Mesothelial cell of epicardium (in vitro differentiated cells): ENCODE data around the gene ANKRD24. TPM values are rescaled to one million over a fixed set of nuclear protein-coding genes. Genes with fewer than 3 reads are reported as not detected.
"Not testable (repeated sequence)": the region's sequence is repeated elsewhere in the genome, so short reads cannot be mapped to it uniquely, and the experiment has no call there.

Source experiments
- DNase-seq, 2 experiments: peaks; one replicate each; pipeline ENCODE4 v3.0.0; 2021; ENCODE audit warnings: low spot score in 2 of 2; ENCODE audit not compliant: unreplicated experiment in 2 of 2
- H3K27ac Mint-ChIP-seq: 2 replicates; pipeline ENCODE4 v1.8.0; 2021; ENCODE audit warnings: mixed read lengths
- H3K27me3 Mint-ChIP-seq: 2 replicates; pipeline ENCODE4 v1.8.0; 2021; ENCODE audit warnings: low read depth, mixed read lengths
- H3K36me3 Mint-ChIP-seq: 2 replicates; pipeline ENCODE4 v1.8.0; 2021; ENCODE audit warnings: mixed read lengths
- H3K4me1 Mint-ChIP-seq: 2 replicates; pipeline ENCODE4 v1.8.0; 2021; ENCODE audit warnings: mixed read lengths
- H3K4me3 Mint-ChIP-seq: 2 replicates; pipeline ENCODE4 v1.8.0; 2021; ENCODE audit warnings: mild to moderate bottlenecking, moderate library complexity, mixed read lengths
- H3K9me3 Mint-ChIP-seq: 2 replicates; pipeline ENCODE4 v1.8.0; 2021; ENCODE audit warnings: mixed read lengths
- total RNA-seq: library from RNA; stranded (reverse); gene quantifications from 3 replicates; pipeline ENCODE4 v1.2.1, GENCODE V29; 2021
- TF ChIP-seq, protein P1 (sequence below): fragments of 200-600 bp; sonication (generic); IDR thresholded peaks from one replicate; pipeline ENCODE4 v1.5.0; 2021; ENCODE audit warnings: antibody characterized with exemption; ENCODE audit not compliant: unreplicated experiment

Gene ANKRD24
- total RNA-seq, 1 donor from 2014 or later: 0.98 TPM

DNA sequence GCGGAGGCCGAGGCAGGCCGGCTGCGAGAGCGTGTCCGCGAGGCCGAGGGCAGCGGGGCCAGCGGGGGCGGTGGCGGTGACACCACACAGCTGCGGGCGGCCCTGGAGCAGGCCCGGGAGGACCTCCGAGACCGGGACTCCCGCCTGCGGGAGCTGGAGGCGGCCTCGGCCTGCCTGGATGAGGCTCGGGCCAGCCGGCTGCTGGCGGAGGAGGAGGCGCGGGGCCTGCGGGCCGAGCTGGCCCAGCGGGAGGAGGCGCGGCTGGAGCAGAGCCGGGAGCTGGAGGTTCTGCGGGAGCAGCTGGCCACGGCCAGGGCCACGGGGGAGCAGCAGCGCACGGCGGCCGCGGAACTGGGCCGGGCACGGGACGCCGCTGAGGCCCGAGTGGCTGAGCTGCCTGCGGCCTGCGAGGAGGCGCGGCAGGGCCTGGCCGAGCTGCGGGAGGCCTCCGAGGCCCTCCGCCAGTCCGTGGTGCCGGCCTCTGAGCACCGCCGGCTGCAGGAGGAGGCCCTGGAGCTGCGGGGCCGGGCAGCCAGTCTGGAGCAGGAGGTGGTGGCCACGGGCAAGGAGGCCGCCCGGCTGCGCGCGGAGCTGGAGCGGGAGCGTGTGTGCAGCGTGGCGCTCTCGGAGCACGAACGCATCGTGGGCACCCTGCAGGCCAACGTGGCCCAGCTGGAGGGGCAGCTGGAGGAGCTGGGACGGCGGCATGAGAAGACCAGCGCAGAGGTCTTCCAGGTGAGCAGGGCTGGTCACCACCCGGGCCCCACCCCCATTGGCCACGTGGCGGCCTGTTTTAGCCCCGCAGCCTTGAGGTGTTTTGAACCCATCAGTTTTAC lies 35.2 kb downstream of the ANKRD24 start:
- Mint-ChIP-seq H3K4me3 (no peak overlapping the region), H3K27ac (no peak overlapping the region), H3K4me1 (no peaks in the 10 kb centered on the region), H3K9me3 (no peaks in the 10 kb centered on the region), H3K36me3 (no peaks in the 10 kb centered on the region), H3K27me3 (peaks cover 20% of the 10 kb centered on the region)
- no peak for DNase-seq
- TF ChIP-seq, protein P1, sequence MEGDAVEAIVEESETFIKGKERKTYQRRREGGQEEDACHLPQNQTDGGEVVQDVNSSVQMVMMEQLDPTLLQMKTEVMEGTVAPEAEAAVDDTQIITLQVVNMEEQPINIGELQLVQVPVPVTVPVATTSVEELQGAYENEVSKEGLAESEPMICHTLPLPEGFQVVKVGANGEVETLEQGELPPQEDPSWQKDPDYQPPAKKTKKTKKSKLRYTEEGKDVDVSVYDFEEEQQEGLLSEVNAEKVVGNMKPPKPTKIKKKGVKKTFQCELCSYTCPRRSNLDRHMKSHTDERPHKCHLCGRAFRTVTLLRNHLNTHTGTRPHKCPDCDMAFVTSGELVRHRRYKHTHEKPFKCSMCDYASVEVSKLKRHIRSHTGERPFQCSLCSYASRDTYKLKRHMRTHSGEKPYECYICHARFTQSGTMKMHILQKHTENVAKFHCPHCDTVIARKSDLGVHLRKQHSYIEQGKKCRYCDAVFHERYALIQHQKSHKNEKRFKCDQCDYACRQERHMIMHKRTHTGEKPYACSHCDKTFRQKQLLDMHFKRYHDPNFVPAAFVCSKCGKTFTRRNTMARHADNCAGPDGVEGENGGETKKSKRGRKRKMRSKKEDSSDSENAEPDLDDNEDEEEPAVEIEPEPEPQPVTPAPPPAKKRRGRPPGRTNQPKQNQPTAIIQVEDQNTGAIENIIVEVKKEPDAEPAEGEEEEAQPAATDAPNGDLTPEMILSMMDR: no peak

DNA sequence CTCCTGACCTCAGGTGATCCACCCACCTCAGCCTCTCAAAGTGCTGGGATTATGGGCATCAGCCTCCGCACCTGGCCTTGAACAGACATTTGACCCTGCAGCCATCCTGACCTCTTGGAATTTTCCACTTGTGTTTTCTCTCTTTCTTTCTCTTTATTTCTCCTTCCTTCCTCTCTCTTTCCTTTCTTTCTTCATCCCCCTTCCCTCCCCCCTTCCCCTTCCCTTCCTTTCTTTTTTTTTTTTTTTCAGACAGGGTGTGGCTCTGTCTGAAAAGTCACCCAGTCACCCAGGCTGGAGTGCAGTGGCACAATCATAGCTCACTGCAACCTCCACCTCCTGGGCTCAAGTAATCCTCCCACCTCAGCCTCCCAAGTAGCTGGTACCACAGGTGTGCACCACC lies 36.0 kb downstream of the ANKRD24 start:
- DNase-seq, H3K36me3 Mint-ChIP-seq, H3K27ac Mint-ChIP-seq, H3K9me3 Mint-ChIP-seq, H3K4me3 Mint-ChIP-seq, H3K4me1 Mint-ChIP-seq: not testable (repeated sequence)
- H3K27me3 Mint-ChIP-seq: peaks cover 11% of the 10 kb centered on the region

DNA sequence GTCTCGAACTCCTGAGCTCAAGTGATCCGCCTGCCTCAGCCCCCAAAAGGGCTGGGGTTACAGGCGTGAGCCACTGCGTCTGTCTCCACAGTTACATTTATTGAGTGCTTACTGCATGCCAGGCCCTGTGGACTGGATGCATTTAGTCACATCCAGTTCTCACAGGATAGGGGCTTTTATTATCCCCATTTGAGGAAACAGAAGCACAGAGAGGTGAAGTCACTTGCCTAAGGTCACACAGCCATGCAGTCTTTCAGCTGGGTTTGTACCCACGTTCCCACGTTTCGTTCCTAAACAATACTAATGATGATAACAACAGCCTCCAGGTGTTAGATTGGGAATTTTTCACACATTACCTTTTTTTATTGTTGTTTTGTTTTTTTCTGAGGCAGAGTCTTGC lies 37.7 kb downstream of the ANKRD24 start:
- TF ChIP-seq, protein P1: no peak
- H3K36me3 Mint-ChIP-seq: no peaks in the 10 kb centered on the region
- H3K4me1 Mint-ChIP-seq: no peaks in the 10 kb centered on the region

DNA sequence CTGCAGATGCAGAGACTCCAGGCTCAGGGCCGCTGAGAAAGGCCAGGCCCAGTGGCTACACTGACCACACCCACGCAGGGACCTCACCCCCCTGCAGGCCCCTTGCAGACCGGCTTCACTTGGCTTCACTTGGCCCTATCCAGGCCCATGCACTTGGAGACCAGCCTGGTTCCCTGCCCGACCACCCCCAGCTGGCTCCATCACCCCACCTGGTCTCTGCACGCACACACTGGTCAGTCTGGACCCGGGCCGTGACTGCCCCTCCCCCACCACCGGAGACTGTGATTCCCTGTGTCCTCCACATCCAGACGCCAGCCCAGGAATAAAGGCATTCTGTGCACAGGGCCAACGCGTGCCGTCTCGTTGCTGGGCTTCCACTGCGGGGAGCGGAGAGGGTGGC lies 42.0 kb downstream of the ANKRD24 start:
- Mint-ChIP-seq H3K36me3 (no peaks in the 10 kb centered on the region), H3K27ac (no peak overlapping the region), H3K4me3 (no peak overlapping the region), H3K4me1 (no peaks in the 10 kb centered on the region), H3K9me3 (no peaks in the 10 kb centered on the region), H3K27me3 (peaks cover 4% of the 10 kb centered on the region)
- TF ChIP-seq, protein P1: no peak
- no peak for DNase-seq

More for the DNA sequence above, 37.7 kb downstream of the ANKRD24 start:
- Mint-ChIP-seq H3K4me3 (no peak overlapping the region), H3K27ac (no peak overlapping the region), H3K27me3 (no peaks in the 10 kb centered on the region), H3K9me3 (no peaks in the 10 kb centered on the region)
- DNase-seq: no peak

DNA sequence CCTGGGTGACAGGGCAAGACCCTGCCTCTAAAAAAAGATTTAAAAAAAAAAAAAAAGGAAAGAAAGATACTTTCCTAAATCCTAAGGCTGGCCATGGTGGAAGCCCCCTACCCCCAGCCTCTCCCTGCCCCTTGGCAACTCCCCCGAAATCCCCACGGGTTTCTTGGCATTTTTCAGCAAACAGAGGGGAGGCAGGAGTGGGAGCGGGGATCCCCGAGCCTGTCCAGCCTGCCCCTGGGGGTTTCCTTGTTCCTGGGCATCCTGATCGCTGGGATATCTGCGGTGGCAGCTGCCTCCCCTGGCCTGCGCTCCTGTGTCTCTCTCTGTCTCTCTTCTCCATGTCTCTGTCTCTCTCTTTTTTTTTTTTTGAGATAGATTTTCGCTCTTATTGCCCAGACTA lies 43.4 kb downstream of the ANKRD24 start:
- no peaks in the 10 kb centered on the region for H3K36me3 Mint-ChIP-seq
- H3K27ac Mint-ChIP-seq: no peak overlapping the region
- no peaks in the 10 kb centered on the region for H3K4me1 Mint-ChIP-seq
- no peak overlapping the region for H3K4me3 Mint-ChIP-seq
- no peaks in the 10 kb centered on the region for H3K9me3 Mint-ChIP-seq
- peaks cover 6% of the 10 kb centered on the region for H3K27me3 Mint-ChIP-seq
- DNase-seq: no peak
- TF ChIP-seq, protein P1: no peak

DNA sequence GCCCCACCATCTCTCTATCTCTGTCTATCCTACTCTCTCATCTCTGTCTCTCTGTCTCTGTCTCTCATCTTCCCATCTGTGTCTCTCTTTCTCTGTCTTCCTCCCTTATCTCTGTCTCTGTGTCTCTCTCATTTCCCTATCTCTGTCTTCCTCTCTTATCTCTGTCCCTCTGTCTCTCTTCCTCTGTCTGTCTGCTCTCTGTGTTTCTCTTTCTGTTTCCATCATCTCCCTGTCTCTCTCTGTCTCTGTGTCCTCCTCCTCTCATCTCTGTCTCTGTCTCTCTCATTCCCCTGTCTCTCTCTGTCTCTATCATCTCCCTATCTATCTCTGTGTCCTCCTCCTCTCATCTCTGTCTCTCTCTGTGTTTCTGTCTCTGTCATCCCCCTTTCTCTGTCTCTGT lies 45.3 kb downstream of the ANKRD24 start:
- Mint-ChIP-seq H3K4me3 (no peak overlapping the region), H3K27ac (no peak overlapping the region), H3K27me3 (peaks cover 6% of the 10 kb centered on the region), H3K9me3 (no peaks in the 10 kb centered on the region), H3K4me1 (no peaks in the 10 kb centered on the region), H3K36me3 (no peaks in the 10 kb centered on the region)
- TF ChIP-seq, protein P1: no peak
- DNase-seq: no peak
